Occipital lobe (tissue), 2 donors: Measurements from ENCODE around the gene TSPAN8. TPM values are rescaled to one million over a fixed set of nuclear protein-coding genes. Genes with fewer than 3 reads are reported as not detected.
"Not testable (repeated sequence)": the region's sequence is repeated elsewhere in the genome, so short reads cannot be mapped to it uniquely, and the experiment has no call there.

ENCODE experiments used
- DNase-seq: peaks from one replicate; lab custom pipeline; 2025; lab: John Stamatoyannopoulos, UW
- total RNA-seq: library from RNA; depleted of rRNA; stranded (reverse); fragments of >200 nt; gene quantifications from one replicate; pipeline ENCODE4 v1.2.3, GENCODE V29; 2014

The TSPAN8 gene
- total RNA-seq, result not detected

GRCh38 chr12:71157601-71158233, at the start of gene TSPAN8:
TSPAN8 (minus strand) TSS chr12:71157999; CDS start chr12:71157678, 321 bp downstream.
- no peak for DNase-seq

GRCh38 chr12:71201136-71201679, 43.4 kb upstream of the TSPAN8 start:
- DNase-seq, result no peak

GRCh38 chr12:71200706-71201105, 42.9 kb upstream of the TSPAN8 start:
- DNase-seq, result no peak

- no peak for DNase-seq
Observed at GRCh38 chr12:71197460-71197859, 39.7 kb upstream of the TSPAN8 start.

GRCh38 chr12:71195338-71195896, 37.6 kb upstream of the TSPAN8 start:
- DNase-seq, result no peak

- no peak for DNase-seq
Observed at GRCh38 chr12:71194657-71195056, 36.9 kb upstream of the TSPAN8 start.

- no peak for DNase-seq
Observed at GRCh38 chr12:71193041-71193440, 35.2 kb upstream of the TSPAN8 start.

GRCh38 chr12:71191509-71192196, 33.9 kb upstream of the TSPAN8 start:
- no peak for DNase-seq

GRCh38 chr12:71190822-71191221, 33.0 kb upstream of the TSPAN8 start:
- DNase-seq, result no peak

- no peak for DNase-seq
Observed at GRCh38 chr12:71187379-71187778, 29.6 kb upstream of the TSPAN8 start.

- no peak for DNase-seq
Observed at GRCh38 chr12:71186571-71187288, 28.9 kb upstream of the TSPAN8 start.

- no peak for DNase-seq
Observed at GRCh38 chr12:71183846-71184245, 26.0 kb upstream of the TSPAN8 start.

- DNase-seq, result no peak
Observed at GRCh38 chr12:71183018-71183417, 25.2 kb upstream of the TSPAN8 start.

GRCh38 chr12:71178162-71178561, 20.4 kb upstream of the TSPAN8 start:
- no peak for DNase-seq

GRCh38 chr12:71174825-71175224, 17.0 kb upstream of the TSPAN8 start:
- no peak for DNase-seq

GRCh38 chr12:71174146-71174545, 16.3 kb upstream of the TSPAN8 start:
- DNase-seq, result no peak

GRCh38 chr12:71170456-71170855, 12.7 kb upstream of the TSPAN8 start:
- DNase-seq, result no peak

- DNase-seq, result no peak
Observed at GRCh38 chr12:71169286-71169685, 11.5 kb upstream of the TSPAN8 start.

- no peak for DNase-seq
Observed at GRCh38 chr12:71166862-71167496, 9.2 kb upstream of the TSPAN8 start.

GRCh38 chr12:71166280-71166679, 8.5 kb upstream of the TSPAN8 start:
- DNase-seq, result no peak

- not testable (repeated sequence) for DNase-seq
Observed at GRCh38 chr12:71165780-71166179, 8.0 kb upstream of the TSPAN8 start.
